Karpas-422 (cell line): ENCODE measurements around the gene HOOK1. TPM values are rescaled to one million over a fixed set of nuclear protein-coding genes. Genes with fewer than 3 reads are reported as not detected.

Source experiments
- DNase-seq: peaks from one replicate; pipeline ENCODE4 v3.0.0-alpha.2; 2015
- H2AFZ ChIP-seq: fragments of 200-600 bp; sonication (generic); 2 replicates; pipeline ENCODE4 v1.6.1; 2014; ENCODE audit warnings: antibody characterized with exemption, low read length, mixed read lengths
- H3K27ac ChIP-seq: fragments of 200-600 bp; sonication (generic); 2 replicates; pipeline ENCODE4 v1.5.1; 2014; ENCODE audit warnings: mild to moderate bottlenecking, low read length, moderate library complexity
- H3K27me3 ChIP-seq: fragments of 200-600 bp; sonication (generic); 2 replicates; pipeline ENCODE4 v1.6.1; 2014; ENCODE audit warnings: low read length, mixed read lengths
- H3K36me3 ChIP-seq: fragments of 200-600 bp; sonication (generic); 2 replicates; pipeline ENCODE4 v1.6.1; 2014; ENCODE audit warnings: low read length, mixed read lengths; ENCODE audit not compliant: insufficient read depth
- H3K4me1 ChIP-seq: fragments of 200-600 bp; sonication (generic); 2 replicates; pipeline ENCODE4 v1.6.1; 2014; ENCODE audit warnings: mild to moderate bottlenecking, low read length, mixed read lengths
- H3K4me2 ChIP-seq: fragments of 200-600 bp; sonication (generic); 2 replicates; pipeline ENCODE4 v1.6.1; 2014; ENCODE audit warnings: low read length, low read depth, mild to moderate bottlenecking; ENCODE audit not compliant: poor library complexity, severe bottlenecking
- H3K4me3 ChIP-seq: fragments of 200-600 bp; sonication (generic); 2 replicates; pipeline ENCODE4 v1.5.1; 2014; ENCODE audit warnings: mild to moderate bottlenecking, antibody characterized with exemption, low read length, mixed read lengths
- H3K79me2 ChIP-seq: fragments of 200-600 bp; sonication (generic); 2 replicates; pipeline ENCODE4 v1.6.1; 2014; ENCODE audit warnings: mild to moderate bottlenecking, low read length, mixed read lengths
- H3K9ac ChIP-seq: fragments of 200-600 bp; sonication (generic); 2 replicates; pipeline ENCODE4 v1.6.0; 2014; ENCODE audit warnings: low read length
- H3K9me2 ChIP-seq: fragments of 200-600 bp; sonication (generic), shearing (Covaris generic); replicated peaks from 2 replicates; pipeline ENCODE4 v1.6.0; 2014; ENCODE audit warnings: mild to moderate bottlenecking, low read length, moderate library complexity; ENCODE audit not compliant: insufficient read depth
- H3K9me3 ChIP-seq: fragments of 300-700, 200-600 bp; sonication (generic); 2 replicates; pipeline ENCODE4 v1.6.1; 2014; ENCODE audit warnings: low read length, mixed read lengths
- H4K20me1 ChIP-seq: fragments of 200-600 bp; sonication (generic); 2 replicates; pipeline ENCODE4 v1.6.1; 2014; ENCODE audit warnings: mild to moderate bottlenecking, antibody characterized with exemption, low read length, low read depth; ENCODE audit not compliant: insufficient read depth
- total RNA-seq: library from RNA; depleted of rRNA; stranded (reverse); fragments of >200 nt; shearing (Covaris generic); gene quantifications from 2 replicates; pipeline ENCODE4 v1.2.3, GENCODE V29; 2014; ENCODE audit warnings: low replicate concordance

HOOK1 gene
- total RNA-seq, 1 experiment from 2014 or later: not detected

GRCh38 chr1:59857679-59858354 lies 43.1 kb downstream of the HOOK1 start:
- no peak overlapping the region for H3K4me3 ChIP-seq
- H3K4me2 ChIP-seq: no peak overlapping the region
- DNase-seq: no peak
- no peaks in the 10 kb centered on the region for H3K27me3 ChIP-seq
- H3K9me3 ChIP-seq: no peaks in the 10 kb centered on the region
- H2AFZ ChIP-seq: no peak overlapping the region
- H3K79me2 ChIP-seq: no peaks in the 10 kb centered on the region
- H3K4me1 ChIP-seq: no peaks in the 10 kb centered on the region
- no peak overlapping the region for H3K9ac ChIP-seq
- H3K9me2 ChIP-seq: no peaks in the 10 kb centered on the region
- H4K20me1 ChIP-seq: no peaks in the 10 kb centered on the region
- H3K27ac ChIP-seq: no peak overlapping the region
- no peaks in the 10 kb centered on the region for H3K36me3 ChIP-seq

- Histone ChIP-seq H3K4me1 (no peaks in the 10 kb centered on the region), H3K9me3 (no peaks in the 10 kb centered on the region), H3K79me2 (no peaks in the 10 kb centered on the region), H3K36me3 (no peaks in the 10 kb centered on the region), H3K9me2 (no peaks in the 10 kb centered on the region), H3K9ac (no peak overlapping the region), H3K4me3 (no peak overlapping the region), H2AFZ (no peak overlapping the region), H3K27ac (no peak overlapping the region), H4K20me1 (no peaks in the 10 kb centered on the region), H3K27me3 (no peaks in the 10 kb centered on the region), H3K4me2 (no peak overlapping the region)
- no peak for DNase-seq
These were observed 51.7 kb downstream of the HOOK1 start for GRCh38 chr1:59866462-59866861.

GRCh38 chr1:59871746-59872145 lies 57.0 kb downstream of the HOOK1 start:
- DNase-seq: no peak

DNA sequence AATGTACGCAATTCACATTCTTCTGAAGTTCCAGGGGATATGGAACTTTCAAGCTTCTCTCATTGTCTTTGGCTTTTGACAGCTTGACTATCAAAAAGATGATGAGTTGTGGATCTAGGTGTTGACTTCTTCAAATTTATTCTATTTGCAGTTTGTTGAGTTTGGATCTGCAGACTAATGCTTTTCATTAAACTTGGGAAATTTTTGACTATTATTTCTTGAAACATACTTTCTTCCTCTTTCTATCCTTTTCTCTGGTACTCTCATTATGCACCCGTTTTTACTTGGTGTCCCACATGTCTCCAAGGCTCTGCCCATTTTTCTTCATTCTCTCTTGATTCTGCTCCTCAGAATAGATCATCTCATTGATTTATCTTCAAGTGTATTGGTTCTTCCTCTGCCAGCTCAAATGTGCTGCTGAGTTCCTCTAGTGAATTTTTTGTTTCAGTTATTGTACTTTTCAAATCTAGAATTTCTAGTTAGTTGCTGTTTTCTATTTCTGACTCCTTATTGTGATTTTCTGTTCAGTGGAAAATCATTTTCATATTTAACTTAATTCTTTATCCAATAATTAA lies 62.4 kb downstream of the HOOK1 start:
- no peak overlapping the region for H3K4me3 ChIP-seq
- 0 out of 2 replicates have a peak, but pooled peaks cover 3% of the 10 kb centered on the region for H3K27me3 ChIP-seq
- no peak overlapping the region for H3K27ac ChIP-seq
- no peak overlapping the region for H3K9ac ChIP-seq
- no peak for DNase-seq
- H3K4me1 ChIP-seq: no peaks in the 10 kb centered on the region
- no peaks in the 10 kb centered on the region for H3K9me2 ChIP-seq
- no peak overlapping the region for H3K4me2 ChIP-seq
- no peaks in the 10 kb centered on the region for H4K20me1 ChIP-seq
- H3K9me3 ChIP-seq: peaks cover 13% of the 10 kb centered on the region; the same call in 1 of the 2 replicates
- H2AFZ ChIP-seq: no peak overlapping the region
- H3K79me2 ChIP-seq: no peaks in the 10 kb centered on the region
- H3K36me3 ChIP-seq: no peaks in the 10 kb centered on the region; the same call in 1 of the 2 replicates

More at GRCh38 chr1:59871746-59872145, 57.0 kb downstream of the HOOK1 start:
- no peak overlapping the region for H3K27ac ChIP-seq
- H3K4me1 ChIP-seq: no peaks in the 10 kb centered on the region
- H3K4me2 ChIP-seq: no peak overlapping the region
- H3K9me3 ChIP-seq: no peaks in the 10 kb centered on the region
- no peaks in the 10 kb centered on the region for H3K27me3 ChIP-seq
- H3K4me3 ChIP-seq: no peak overlapping the region
- H3K9ac ChIP-seq: no peak overlapping the region
- H2AFZ ChIP-seq: no peak overlapping the region
- H3K9me2 ChIP-seq: no peaks in the 10 kb centered on the region
- no peaks in the 10 kb centered on the region for H4K20me1 ChIP-seq
- no peaks in the 10 kb centered on the region for H3K79me2 ChIP-seq
- no peaks in the 10 kb centered on the region for H3K36me3 ChIP-seq

GRCh38 chr1:59878370-59878769 lies 63.6 kb downstream of the HOOK1 start:
- Histone ChIP-seq H3K27ac (no peak overlapping the region), H3K36me3 (no peaks in the 10 kb centered on the region; the same call in 1 of the 2 replicates), H3K9ac (no peak overlapping the region), H2AFZ (no peak overlapping the region), H3K4me1 (no peaks in the 10 kb centered on the region), H3K9me3 (peaks cover 13% of the 10 kb centered on the region; the same call in 1 of the 2 replicates), H3K9me2 (no peaks in the 10 kb centered on the region), H3K4me2 (no peak overlapping the region), H3K4me3 (no peak overlapping the region), H3K79me2 (no peaks in the 10 kb centered on the region), H4K20me1 (no peaks in the 10 kb centered on the region), H3K27me3 (0 out of 2 replicates have a peak, but pooled peaks cover 3% of the 10 kb centered on the region)
- DNase-seq: no peak

- Histone ChIP-seq H3K79me2 (no peaks in the 10 kb centered on the region), H4K20me1 (no peaks in the 10 kb centered on the region), H2AFZ (no peak overlapping the region), H3K9me3 (peaks cover 13% of the 10 kb centered on the region; the same call in 1 of the 2 replicates), H3K36me3 (no peaks in the 10 kb centered on the region; the same call in 1 of the 2 replicates), H3K9me2 (no peaks in the 10 kb centered on the region), H3K4me2 (no peak overlapping the region), H3K9ac (no peak overlapping the region), H3K27ac (no peak overlapping the region), H3K4me1 (no peaks in the 10 kb centered on the region), H3K4me3 (no peak overlapping the region), H3K27me3 (0 out of 2 replicates have a peak, but pooled peaks cover 3% of the 10 kb centered on the region)
- peak; percentile 73 for DNase-seq
These were observed 64.8 kb downstream of the HOOK1 start for GRCh38 chr1:59879574-59879973.

GRCh38 chr1:59879996-59880505 lies 65.3 kb downstream of the HOOK1 start:
- H3K27ac ChIP-seq: no peak overlapping the region
- 0 out of 2 replicates have a peak, but pooled peaks cover 3% of the 10 kb centered on the region for H3K27me3 ChIP-seq
- no peak overlapping the region for H3K9ac ChIP-seq
- H4K20me1 ChIP-seq: no peaks in the 10 kb centered on the region
- no peak overlapping the region for H3K4me2 ChIP-seq
- H3K36me3 ChIP-seq: no peaks in the 10 kb centered on the region; the same call in 1 of the 2 replicates
- no peak overlapping the region for H2AFZ ChIP-seq
- no peaks in the 10 kb centered on the region for H3K9me2 ChIP-seq
- H3K9me3 ChIP-seq: peaks cover 13% of the 10 kb centered on the region; the same call in 1 of the 2 replicates
- no peaks in the 10 kb centered on the region for H3K4me1 ChIP-seq
- no peak for DNase-seq
- no peaks in the 10 kb centered on the region for H3K79me2 ChIP-seq
- no peak overlapping the region for H3K4me3 ChIP-seq

DNA sequence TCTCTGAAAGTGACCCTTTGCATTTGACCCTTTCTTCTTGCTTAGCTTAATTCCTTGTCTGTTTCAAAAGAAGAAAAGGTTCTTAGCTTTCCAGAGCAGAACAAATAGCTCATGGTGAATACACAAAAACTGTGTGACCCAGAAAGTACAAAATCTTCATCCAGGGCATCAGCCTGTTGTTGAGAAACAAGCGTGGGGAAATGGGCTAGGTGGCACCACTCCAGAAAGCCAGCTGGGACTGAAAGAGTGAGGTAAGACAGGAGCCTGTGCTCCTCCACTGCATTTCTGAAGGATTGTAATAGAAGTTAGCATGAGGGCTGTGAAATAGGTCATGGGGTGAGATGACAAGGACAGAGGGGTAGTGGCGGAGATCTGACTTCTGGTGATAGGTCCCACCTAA lies 66.0 kb downstream of the HOOK1 start:
- Histone ChIP-seq H3K36me3 (no peaks in the 10 kb centered on the region; the same call in 1 of the 2 replicates), H3K9ac (no peak overlapping the region), H3K79me2 (no peaks in the 10 kb centered on the region), H3K27me3 (0 out of 2 replicates have a peak, but pooled peaks cover 3% of the 10 kb centered on the region), H3K9me2 (no peaks in the 10 kb centered on the region), H3K4me3 (no peak overlapping the region), H3K27ac (no peak overlapping the region), H2AFZ (no peak overlapping the region), H3K9me3 (peaks cover 13% of the 10 kb centered on the region; the same call in 1 of the 2 replicates), H4K20me1 (no peaks in the 10 kb centered on the region), H3K4me2 (no peak overlapping the region), H3K4me1 (no peaks in the 10 kb centered on the region)
- no peak for DNase-seq
